ENCODE data around the gene FOXJ2. TPM values are rescaled to one million over a fixed set of nuclear protein-coding genes. Genes with fewer than 3 reads are reported as not detected.
A peak's percentile ranks its signal among the peaks of the same experiment; 100 is the strongest.

The FOXJ2 gene
- total and polyA plus RNA-seq, 3 donors from 2014 or later = 13.5 to 29.1 (median 25.3) TPM

DNA sequence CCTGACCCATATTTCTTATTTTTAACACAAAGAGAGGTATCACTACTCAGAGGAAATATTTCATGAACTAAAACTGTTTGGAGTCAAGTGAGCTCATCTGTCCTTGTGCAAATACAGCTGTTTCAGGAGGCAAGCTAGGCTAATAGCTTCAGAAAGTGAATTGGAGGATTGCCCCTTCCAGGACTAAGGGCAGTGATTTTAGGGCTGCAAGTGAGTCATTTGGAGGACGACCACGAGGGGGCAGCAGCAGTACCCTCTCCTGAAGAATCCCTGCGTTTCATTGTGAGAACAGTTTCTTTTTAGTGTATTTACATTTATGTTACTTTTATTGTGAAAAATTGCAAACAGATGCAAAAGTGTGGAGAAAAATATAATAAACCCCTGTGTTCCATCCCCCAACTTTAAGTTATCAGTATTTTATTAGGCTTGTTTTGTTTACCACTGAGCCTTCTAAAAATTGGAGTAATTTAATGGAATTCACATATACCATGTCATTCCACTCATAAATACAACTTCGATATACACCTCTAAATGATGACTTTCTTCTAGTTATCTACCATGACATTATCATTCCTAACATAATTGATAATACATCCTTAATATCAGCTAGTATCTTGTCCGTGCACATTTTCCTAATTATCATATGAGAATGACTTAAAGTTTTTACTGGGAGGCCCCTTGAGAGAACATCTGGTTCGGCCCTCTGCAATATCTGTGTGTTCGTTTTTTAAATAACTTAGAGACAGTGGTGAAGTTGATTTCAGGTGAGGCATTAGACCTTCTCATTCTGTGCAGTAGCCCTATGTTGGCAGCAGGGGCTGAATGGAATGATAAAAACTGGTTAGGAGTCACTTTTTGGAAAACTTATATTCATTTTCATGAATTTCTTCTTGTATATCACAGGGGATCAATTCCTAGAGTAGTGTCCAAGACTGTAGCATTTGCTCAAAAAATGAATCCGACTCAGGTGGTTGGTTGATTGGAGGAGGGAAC is 13.7 kb downstream of the FOXJ2 start:
- 46 to 51% methylated on average over 8 of the region's 8 CpGs for whole genome bisulfite sequencing, 2 donors
- Histone ChIP-seq H3K4me1 (no peaks in the 10 kb centered on the region), H3K36me3 (ENCODE audit: low read depth, missing control alignments) (no peaks in the 10 kb centered on the region), H3K27me3 (no peaks in the 10 kb centered on the region), H3K9me3 (no peaks in the 10 kb centered on the region), H3K27ac (no peak overlapping the region), H3K4me3 (no peak overlapping the region)
- no peak for TF ChIP-seq POLR2A (IDR thresholded peaks at IDR 0.05)
- TF ChIP-seq, protein P1, sequence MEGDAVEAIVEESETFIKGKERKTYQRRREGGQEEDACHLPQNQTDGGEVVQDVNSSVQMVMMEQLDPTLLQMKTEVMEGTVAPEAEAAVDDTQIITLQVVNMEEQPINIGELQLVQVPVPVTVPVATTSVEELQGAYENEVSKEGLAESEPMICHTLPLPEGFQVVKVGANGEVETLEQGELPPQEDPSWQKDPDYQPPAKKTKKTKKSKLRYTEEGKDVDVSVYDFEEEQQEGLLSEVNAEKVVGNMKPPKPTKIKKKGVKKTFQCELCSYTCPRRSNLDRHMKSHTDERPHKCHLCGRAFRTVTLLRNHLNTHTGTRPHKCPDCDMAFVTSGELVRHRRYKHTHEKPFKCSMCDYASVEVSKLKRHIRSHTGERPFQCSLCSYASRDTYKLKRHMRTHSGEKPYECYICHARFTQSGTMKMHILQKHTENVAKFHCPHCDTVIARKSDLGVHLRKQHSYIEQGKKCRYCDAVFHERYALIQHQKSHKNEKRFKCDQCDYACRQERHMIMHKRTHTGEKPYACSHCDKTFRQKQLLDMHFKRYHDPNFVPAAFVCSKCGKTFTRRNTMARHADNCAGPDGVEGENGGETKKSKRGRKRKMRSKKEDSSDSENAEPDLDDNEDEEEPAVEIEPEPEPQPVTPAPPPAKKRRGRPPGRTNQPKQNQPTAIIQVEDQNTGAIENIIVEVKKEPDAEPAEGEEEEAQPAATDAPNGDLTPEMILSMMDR (IDR thresholded peaks at IDR 0.05) = peak; percentile 56 to 85 (median 74)
- intact Hi-C loops (cut with DNase I; ENCODE audit: low total_unique reads) = no loop called here
- DNase-seq = peak; percentile 88

DNA sequence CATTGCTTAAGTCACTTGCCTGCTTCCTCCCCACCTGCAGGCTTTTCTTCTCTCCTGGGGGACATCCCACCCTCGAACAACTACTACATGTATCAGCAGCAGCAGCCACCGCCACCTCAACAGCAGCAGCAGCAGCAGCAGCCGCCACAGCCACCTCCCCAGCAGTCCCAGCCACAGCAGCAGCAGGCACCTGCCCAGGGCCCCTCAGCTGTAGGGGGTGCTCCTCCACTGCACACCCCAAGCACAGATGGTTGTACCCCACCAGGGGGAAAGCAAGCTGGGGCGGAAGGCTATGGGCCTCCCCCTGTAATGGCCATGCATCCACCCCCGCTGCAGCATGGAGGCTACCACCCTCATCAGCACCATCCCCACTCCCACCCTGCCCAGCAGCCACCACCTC is 15.3 kb downstream of the FOXJ2 start:
- 84 to 88% methylated on average over 2 to 5 of the region's 5 CpGs for WGBS, 2 donors
- Histone ChIP-seq H3K36me3 (ENCODE audit: low read depth, missing control alignments) (no peaks in the 10 kb centered on the region), H3K27ac (no peak overlapping the region), H3K4me3 (no peak overlapping the region), H3K27me3 (no peaks in the 10 kb centered on the region), H3K9me3 (no peaks in the 10 kb centered on the region), H3K4me1 (no peaks in the 10 kb centered on the region)
- intact Hi-C loops (cut with DNase I; ENCODE audit: low total_unique reads) = no loop called here
- TF ChIP-seq, protein P1 (IDR thresholded peaks at IDR 0.05) = no peak
- TF ChIP-seq POLR2A (IDR thresholded peaks at IDR 0.05) = no peak
- no peak for DNase-seq

DNA sequence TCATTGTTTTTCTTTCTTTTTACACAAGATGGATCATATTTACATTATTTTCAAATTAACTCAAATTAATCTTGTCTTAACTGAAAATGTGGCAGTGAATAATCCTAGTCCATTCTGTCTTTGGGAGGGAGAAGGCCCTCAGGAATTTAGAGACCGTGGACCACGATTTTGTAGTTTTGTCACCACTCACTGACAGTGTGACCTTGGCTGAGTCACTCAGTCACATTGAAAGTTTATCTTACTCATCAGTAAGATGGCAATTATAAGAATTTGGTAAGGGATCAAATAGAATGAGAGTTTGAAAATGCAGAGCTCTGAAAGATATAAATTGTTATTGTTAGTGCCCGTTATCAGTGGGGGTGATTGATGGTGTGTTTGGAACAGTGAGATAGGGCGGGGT is 16.4 kb downstream of the FOXJ2 start:
- H3K27me3 ChIP-seq = no peaks in the 10 kb centered on the region
- H3K36me3 ChIP-seq (ENCODE audit: low read depth, missing control alignments) = no peaks in the 10 kb centered on the region
- intact Hi-C loops (cut with DNase I; ENCODE audit: low total_unique reads) = no loop called here
- WGBS, 2 donors = 86% methylated on average over 4 of the region's 4 CpGs
- H3K4me3 ChIP-seq = no peak overlapping the region
- no peaks in the 10 kb centered on the region for H3K4me1 ChIP-seq
- no peak for DNase-seq
- no peaks in the 10 kb centered on the region for H3K9me3 ChIP-seq
- TF ChIP-seq POLR2A (IDR thresholded peaks at IDR 0.05) = no peak
- TF ChIP-seq, protein P1 (IDR thresholded peaks at IDR 0.05) = no peak
- H3K27ac ChIP-seq = no peak overlapping the region

DNA sequence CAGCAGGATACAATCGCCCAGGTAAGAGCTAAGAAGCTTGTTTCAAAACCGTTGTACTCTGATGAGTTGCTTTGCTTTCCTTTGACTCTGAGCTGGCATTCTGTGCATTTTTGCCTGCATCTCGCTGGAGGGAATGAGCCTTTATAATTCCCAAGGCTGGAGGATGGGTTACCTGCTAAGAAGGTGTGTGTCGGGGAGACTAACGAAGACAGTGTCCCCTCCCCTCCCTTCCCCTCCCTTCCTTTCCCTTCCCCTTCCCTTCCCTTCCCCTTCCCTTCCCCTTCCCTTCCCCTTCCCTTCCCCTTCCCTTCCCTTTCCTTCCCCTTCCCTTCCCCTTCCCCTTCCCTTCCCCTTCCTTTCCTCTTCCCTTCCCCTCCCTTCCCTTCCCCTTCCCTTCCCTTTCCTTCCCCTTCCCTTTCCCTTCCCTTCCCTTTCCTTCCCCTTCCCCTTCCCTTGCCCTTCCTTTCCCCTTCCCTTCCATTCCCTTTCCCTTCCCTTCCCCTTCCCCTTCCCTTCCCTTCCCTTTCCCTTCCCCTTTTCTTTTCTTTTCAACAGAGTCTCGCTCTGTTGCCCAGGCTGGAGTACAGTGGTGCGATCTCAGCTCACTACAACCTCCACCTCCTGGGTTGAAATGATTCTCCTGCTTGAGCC is 18.2 kb downstream of the FOXJ2 start:
- H3K4me3 ChIP-seq = no peak overlapping the region
- WGBS, 2 donors = 90 to 92% methylated on average over 7 of the region's 7 CpGs
- no peak overlapping the region for H3K27ac ChIP-seq
- DNase-seq = no peak
- intact Hi-C loops (cut with DNase I; ENCODE audit: low total_unique reads) = no loop called here
- no peaks in the 10 kb centered on the region for H3K36me3 ChIP-seq (ENCODE audit: low read depth, missing control alignments)
- H3K9me3 ChIP-seq = no peaks in the 10 kb centered on the region
- H3K4me1 ChIP-seq = no peaks in the 10 kb centered on the region
- H3K27me3 ChIP-seq = no peaks in the 10 kb centered on the region
- no peak for TF ChIP-seq POLR2A (IDR thresholded peaks at IDR 0.05)
- TF ChIP-seq, protein P1 (IDR thresholded peaks at IDR 0.05) = no peak
